ENCODE data around the gene ELFN1.

DNA sequence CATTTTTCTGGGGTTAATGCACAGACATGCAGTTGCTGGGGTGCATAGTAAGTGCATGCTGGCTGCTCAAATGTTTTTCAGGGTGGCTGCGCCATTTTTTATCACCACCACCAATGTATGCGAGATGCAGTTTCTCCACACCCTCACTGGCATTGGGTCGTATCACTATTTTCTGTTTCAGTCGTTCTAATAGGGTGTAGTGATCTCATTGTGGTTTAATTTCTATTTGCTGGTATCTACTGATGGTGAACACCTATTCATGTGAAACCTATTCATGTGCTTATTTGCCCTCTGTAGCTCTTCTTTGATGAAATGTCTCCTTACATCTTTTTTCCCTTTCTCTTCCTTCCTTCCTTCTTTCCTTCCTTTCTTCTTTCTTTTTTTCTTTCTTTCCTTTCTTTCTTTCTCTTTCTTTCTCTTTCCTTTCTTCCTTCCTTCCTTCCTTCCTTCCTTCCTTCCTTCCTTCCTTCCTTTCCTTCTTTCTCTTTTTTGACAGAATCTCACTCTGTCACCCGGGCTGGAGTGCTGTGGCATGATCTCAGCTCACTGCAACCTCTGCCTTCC, 84.3 kb downstream of the ELFN1 start:
- TF ChIP-seq, protein P1, sequence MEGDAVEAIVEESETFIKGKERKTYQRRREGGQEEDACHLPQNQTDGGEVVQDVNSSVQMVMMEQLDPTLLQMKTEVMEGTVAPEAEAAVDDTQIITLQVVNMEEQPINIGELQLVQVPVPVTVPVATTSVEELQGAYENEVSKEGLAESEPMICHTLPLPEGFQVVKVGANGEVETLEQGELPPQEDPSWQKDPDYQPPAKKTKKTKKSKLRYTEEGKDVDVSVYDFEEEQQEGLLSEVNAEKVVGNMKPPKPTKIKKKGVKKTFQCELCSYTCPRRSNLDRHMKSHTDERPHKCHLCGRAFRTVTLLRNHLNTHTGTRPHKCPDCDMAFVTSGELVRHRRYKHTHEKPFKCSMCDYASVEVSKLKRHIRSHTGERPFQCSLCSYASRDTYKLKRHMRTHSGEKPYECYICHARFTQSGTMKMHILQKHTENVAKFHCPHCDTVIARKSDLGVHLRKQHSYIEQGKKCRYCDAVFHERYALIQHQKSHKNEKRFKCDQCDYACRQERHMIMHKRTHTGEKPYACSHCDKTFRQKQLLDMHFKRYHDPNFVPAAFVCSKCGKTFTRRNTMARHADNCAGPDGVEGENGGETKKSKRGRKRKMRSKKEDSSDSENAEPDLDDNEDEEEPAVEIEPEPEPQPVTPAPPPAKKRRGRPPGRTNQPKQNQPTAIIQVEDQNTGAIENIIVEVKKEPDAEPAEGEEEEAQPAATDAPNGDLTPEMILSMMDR (optimal IDR thresholded peaks at IDR 0.05 in 1 of 3, IDR thresholded peaks at IDR 0.05 in 1 of 3, conservative IDR thresholded peaks at IDR 0.05 in 1 of 3; ENCODE audit: extremely low read depth in 1 of 3, insufficient read depth in 2 of 3, low read length in 3 of 3) = no peak
- TF ChIP-seq EZH2 (IDR thresholded peaks at IDR 0.05; ENCODE audit: low read length) = no peak

Data from keratinocyte (primary cell).